Keratinocyte (primary cell): ENCODE results near the gene PRKACA. TPM values are rescaled to one million over a fixed set of nuclear protein-coding genes. Genes with fewer than 3 reads are reported as not detected.

ENCODE experiments used
- DNase-seq: peaks from one replicate; pipeline ENCODE4 v3.0.0-alpha.2; 2011; ENCODE audit warnings: low read depth, missing footprints, low spot score
- FAIRE-seq: peaks from 2 replicates; lab custom pipeline; 2011; peaks lifted over from hg19 to GRCh38; lab: Jason Lieb, UNC
- H2AFZ ChIP-seq: 2 replicates; pipeline ENCODE4 v1.6.0; 2012; ENCODE audit warnings: low read length, control low read depth, inconsistent platforms; ENCODE audit not compliant: control insufficient read depth
- H3K27ac ChIP-seq: 2 replicates; pipeline ENCODE4 v1.5.1; 2011; ENCODE audit warnings: low read length; ENCODE audit not compliant: control insufficient read depth, insufficient read depth
- H3K27me3 ChIP-seq: 3 replicates; pipeline ENCODE4 v1.6.0; 2011; ENCODE audit warnings: low read length; ENCODE audit not compliant: control insufficient read depth, insufficient read depth; ENCODE audit errors: extremely low read depth
- H3K36me3 ChIP-seq, 2 experiments: 2 replicates in 1 of 2; 3 replicates in 1 of 2; pipeline ENCODE4 v1.5.1; 2011; ENCODE audit warnings: low read length in 2 of 2, mild to moderate bottlenecking in 1 of 2; ENCODE audit not compliant: control insufficient read depth in 2 of 2, insufficient read depth in 2 of 2; ENCODE audit errors: extremely low read depth in 1 of 2
- H3K4me1 ChIP-seq: 3 replicates; pipeline ENCODE4 v1.5.1; 2011; ENCODE audit warnings: low read length; ENCODE audit not compliant: control insufficient read depth, insufficient read depth; ENCODE audit errors: extremely low read depth
- H3K4me2 ChIP-seq: 3 replicates; pipeline ENCODE4 v1.6.0; 2011; ENCODE audit warnings: low read depth, low read length; ENCODE audit not compliant: control insufficient read depth, insufficient read depth; ENCODE audit errors: extremely low read depth
- H3K4me3 ChIP-seq, 3 experiments: fragments of 200-600 bp in 1 of 3; sonication (generic) in 1 of 3; 2 replicates in 2 of 3; 3 replicates in 1 of 3; pipeline ENCODE4 v1.5.1; 2011 to 2016; ENCODE audit warnings: low read length in 3 of 3, mild to moderate bottlenecking in 3 of 3, control low read depth in 2 of 3, inconsistent platforms in 1 of 3, low read depth in 1 of 3, mixed read lengths in 1 of 3, mixed run types in 1 of 3, moderate library complexity in 1 of 3; ENCODE audit not compliant: control insufficient read depth in 2 of 3, insufficient read depth in 2 of 3; ENCODE audit errors: extremely low read depth in 1 of 3
- H3K79me2 ChIP-seq: 2 replicates; pipeline ENCODE4 v1.6.0; 2012; ENCODE audit warnings: low read length; ENCODE audit not compliant: control insufficient read depth, insufficient read depth
- H3K9ac ChIP-seq: 3 replicates; pipeline ENCODE4 v1.6.0; 2011; ENCODE audit warnings: low read length; ENCODE audit not compliant: control insufficient read depth, insufficient read depth; ENCODE audit errors: extremely low read depth
- H3K9me1 ChIP-seq: 3 replicates; pipeline ENCODE4 v1.6.0; 2011; ENCODE audit warnings: low read length; ENCODE audit not compliant: control insufficient read depth, insufficient read depth; ENCODE audit errors: extremely low read depth
- H3K9me3 ChIP-seq: 2 replicates; pipeline ENCODE4 v1.5.1; 2012; ENCODE audit warnings: low read depth, low read length; ENCODE audit not compliant: control insufficient read depth
- H4K20me1 ChIP-seq: 3 replicates; pipeline ENCODE4 v1.6.0; 2011; ENCODE audit warnings: low read length; ENCODE audit not compliant: control insufficient read depth, insufficient read depth; ENCODE audit errors: extremely low read depth
- CTCF ChIP-seq, 3 experiments: IDR thresholded peaks in 1 of 3; conservative IDR thresholded peaks in 1 of 3; optimal IDR thresholded peaks in 1 of 3; 2 replicates in 2 of 3; 3 replicates in 1 of 3; pipeline versions ENCODE3 to v1.5.1; 2011; ENCODE audit warnings: low read length in 3 of 3, mild to moderate bottlenecking in 3 of 3, moderate library complexity in 2 of 3, control low read depth in 1 of 3, inconsistent platforms in 1 of 3; ENCODE audit not compliant: insufficient read depth in 2 of 3; ENCODE audit errors: extremely low read depth in 1 of 3
- EZH2 ChIP-seq: IDR thresholded peaks from one replicate; pipeline ENCODE4 v1.6.1; 2012; ENCODE audit warnings: inconsistent platforms, mild to moderate bottlenecking, low read length, moderate library complexity
- dilution Hi-C: fragments of 300-500 bp; cut with MboI; formaldehyde crosslinking; loops from one replicate; pipeline ENCODE4 v1.7.0; 2020; ENCODE audit warnings: low sequenced_read_pairs; ENCODE audit not compliant: extremely low pct_ligation_motif_present
- polyA plus RNA-seq, 5 experiments: library from polyadenylated mRNA; depleted of rRNA in 3 of 5; stranded (reverse) in 3 of 5; stranded (forward) in 1 of 5; unstranded in 1 of 5; fragments of >200 nt; gene quantifications; 1 replicate in 1 of 5; 2 replicates in 3 of 5; 3 replicates in 1 of 5; pipeline versions ENCODE4 v1.2.1 to v1.2.3, GENCODE V29; 2011 to 2012; ENCODE audit warnings: missing spikeins in 2 of 5, low read depth in 1 of 5, low replicate concordance in 1 of 5

Gene PRKACA
- polyA plus RNA-seq, 1 donor (not counting 4 experiments of a cell fraction or from before 2014, with no cell fraction given) = 13.7 TPM

GRCh38 chr19:14159059-14159458 lies 41.5 kb upstream of the PRKACA start:
- Histone ChIP-seq H3K9me1 (no peaks in the 10 kb centered on the region), H3K9ac (no peak overlapping the region), H3K36me3 (peaks cover 0 to 2% of the 10 kb centered on the region in 2 experiments), H4K20me1 (no peaks in the 10 kb centered on the region), H3K27me3 (no peaks in the 10 kb centered on the region), H3K9me3 (no peaks in the 10 kb centered on the region), H3K4me2 (no peak overlapping the region), H2AFZ (no peak overlapping the region), H3K27ac (no peak overlapping the region), H3K4me1 (no peaks in the 10 kb centered on the region), H3K4me3 (no peak overlapping the region), H3K79me2 (no peaks in the 10 kb centered on the region)
- DNase-seq = no peak
- dilution Hi-C loops = no loop called here
- no peak for TF ChIP-seq EZH2
- no peak for TF ChIP-seq CTCF (optimal IDR thresholded peaks at IDR 0.05 in 1 of 3, IDR thresholded peaks at IDR 0.05 in 1 of 3, conservative IDR thresholded peaks at IDR 0.05 in 1 of 3; ENCODE audit: extremely low read depth in 1 of 3, insufficient read depth in 2 of 3, low read length in 3 of 3)
- no peak for FAIRE-seq

GRCh38 chr19:14158276-14159023 lies 40.9 kb upstream of the PRKACA start:
- Histone ChIP-seq H3K4me3 (no peak overlapping the region), H3K4me1 (no peaks in the 10 kb centered on the region), H4K20me1 (no peaks in the 10 kb centered on the region), H3K9ac (no peak overlapping the region), H3K4me2 (no peak overlapping the region), H3K79me2 (no peaks in the 10 kb centered on the region), H3K27me3 (no peaks in the 10 kb centered on the region), H3K36me3 (peaks cover 0 to 2% of the 10 kb centered on the region in 2 experiments), H2AFZ (no peak overlapping the region), H3K9me1 (no peaks in the 10 kb centered on the region), H3K9me3 (no peaks in the 10 kb centered on the region), H3K27ac (no peak overlapping the region)
- dilution Hi-C loops = no loop called here
- no peak for DNase-seq
- TF ChIP-seq CTCF (optimal IDR thresholded peaks at IDR 0.05 in 1 of 3, IDR thresholded peaks at IDR 0.05 in 1 of 3, conservative IDR thresholded peaks at IDR 0.05 in 1 of 3; ENCODE audit: extremely low read depth in 1 of 3, insufficient read depth in 2 of 3, low read length in 3 of 3) = no peak
- TF ChIP-seq EZH2 = no peak
- no peak for FAIRE-seq
